Peyer's patch (tissue), 4 donors: ENCODE data around the gene CORIN. TPM values are rescaled to one million over a fixed set of nuclear protein-coding genes. Genes with fewer than 3 reads are reported as not detected.

Experiments
- DNase-seq, 3 donors: peaks; one replicate each; pipeline ENCODE4 v3.0.0-alpha.2; 2017 to 2019
- H3K27ac ChIP-seq, 4 donors: fragments of 200-600 bp; sonication (generic); one replicate each; pipeline ENCODE4 v1.5.1; 2016 to 2019
- H3K27me3 ChIP-seq, 2 donors: fragments of 200-600 bp; sonication (generic); one replicate each; pipeline ENCODE4 v1.5.1; 2019
- H3K36me3 ChIP-seq, 3 donors: fragments of 200-600 bp; sonication (generic); one replicate each; pipeline ENCODE4 v1.5.1; 2016 to 2019
- H3K4me1 ChIP-seq, 4 donors: fragments of 200-600 bp; sonication (generic); one replicate each; pipeline ENCODE4 v1.5.1; 2016 to 2019
- H3K4me3 ChIP-seq, 4 donors: fragments of 200-600 bp; sonication (generic); 1 replicate in 3 of 4; 2 replicates in 1 of 4; pipeline ENCODE4 v1.5.1; 2016 to 2019; ENCODE audit warnings: mild to moderate bottlenecking in 1 of 4
- H3K9me3 ChIP-seq, 4 donors: fragments of 200-600 bp; sonication (generic); one replicate each; pipeline ENCODE4 v1.5.1; 2016 to 2019; ENCODE audit warnings: mild to moderate bottlenecking in 1 of 4
- CTCF ChIP-seq, 6 experiments: fragments of 450-650 bp in 4 of 6; fragments of 200-600 bp in 2 of 6; sonication (generic) in 1 of 6; IDR thresholded peaks; one replicate each; pipeline ENCODE4 v1.5.1; 2017 to 2019; ENCODE audit warnings: antibody characterized with exemption in 6 of 6, mild to moderate bottlenecking in 3 of 6, moderate library complexity in 1 of 6
- POLR2A ChIP-seq, 2 donors: fragments of 450-650 bp; IDR thresholded peaks; one replicate each; pipeline ENCODE4 v1.5.1; 2017; ENCODE audit warnings: antibody characterized with exemption in 2 of 2, mild to moderate bottlenecking in 2 of 2, moderate library complexity in 2 of 2
- total RNA-seq, 4 donors: library from RNA; depleted of rRNA; stranded (reverse); fragments of >200 nt; gene quantifications; one replicate each; pipeline ENCODE4 v1.1.0, GENCODE V29; 2016

CORIN gene
- total RNA-seq, 4 donors from 2014 or later = 0.27 to 0.70 (median 0.57) TPM; not detected in 1

GRCh38 chr4:47873877-47874541 lies 36.1 kb upstream of the CORIN start:
- Histone ChIP-seq H3K4me1 (no peaks in the 10 kb centered on the region), H3K27ac (no peak overlapping the region), H3K4me3 (no peak overlapping the region), H3K27me3 (no peaks in the 10 kb centered on the region), H3K9me3 (peaks cover 0 to 7% (median 0%) of the 10 kb centered on the region in 4 donors), H3K36me3 (peaks cover 0 to 63% (median 0%) of the 10 kb centered on the region in 3 donors)
- no peak for DNase-seq
- no peak for TF ChIP-seq POLR2A (IDR thresholded peaks at IDR 0.05)
- no peak for TF ChIP-seq CTCF (IDR thresholded peaks at IDR 0.05)

GRCh38 chr4:47863486-47863885 lies 25.6 kb upstream of the CORIN start:
- TF ChIP-seq CTCF (IDR thresholded peaks at IDR 0.05) (no peak), POLR2A (IDR thresholded peaks at IDR 0.05) (no peak)
- DNase-seq = no peak
- Histone ChIP-seq H3K36me3 (no peaks in the 10 kb centered on the region), H3K4me1 (no peaks in the 10 kb centered on the region), H3K27ac (no peak overlapping the region), H3K9me3 (no peaks in the 10 kb centered on the region), H3K27me3 (no peaks in the 10 kb centered on the region), H3K4me3 (no peak overlapping the region)

GRCh38 chr4:47862297-47862696 lies 24.4 kb upstream of the CORIN start:
- no peak for DNase-seq
- Histone ChIP-seq H3K27ac (no peak overlapping the region), H3K36me3 (no peaks in the 10 kb centered on the region), H3K4me3 (no peak overlapping the region), H3K27me3 (no peaks in the 10 kb centered on the region), H3K4me1 (no peaks in the 10 kb centered on the region), H3K9me3 (no peaks in the 10 kb centered on the region)
- TF ChIP-seq CTCF (IDR thresholded peaks at IDR 0.05) (no peak), POLR2A (IDR thresholded peaks at IDR 0.05) (no peak)

- H3K27ac ChIP-seq = no peak overlapping the region
Measured at GRCh38 chr4:47860305-47860704, 22.4 kb upstream of the CORIN start.

GRCh38 chr4:47858006-47858405 lies 20.1 kb upstream of the CORIN start:
- no peaks in the 10 kb centered on the region for H3K9me3 ChIP-seq
- TF ChIP-seq POLR2A (IDR thresholded peaks at IDR 0.05) (no peak), CTCF (IDR thresholded peaks at IDR 0.05) (no peak)
- no peaks in the 10 kb centered on the region for H3K27me3 ChIP-seq
- H3K27ac ChIP-seq = no peak overlapping the region
- peaks cover 0 to 4% (median 0%) of the 10 kb centered on the region in 3 donors for H3K36me3 ChIP-seq
- H3K4me1 ChIP-seq = no peaks in the 10 kb centered on the region
- no peak overlapping the region for H3K4me3 ChIP-seq
- DNase-seq = no peak

More at GRCh38 chr4:47860305-47860704, 22.4 kb upstream of the CORIN start:
- Histone ChIP-seq H3K36me3 (no peaks in the 10 kb centered on the region), H3K9me3 (no peaks in the 10 kb centered on the region), H3K27me3 (no peaks in the 10 kb centered on the region), H3K4me1 (no peaks in the 10 kb centered on the region), H3K4me3 (no peak overlapping the region)
- TF ChIP-seq POLR2A (IDR thresholded peaks at IDR 0.05) (no peak), CTCF (IDR thresholded peaks at IDR 0.05) (no peak)
- DNase-seq = no peak
